Activated CD4-positive, alpha-beta T cell treated with anti-CD3 and anti-CD28 coated beads, Interleukin-2, amount 50 U/mL, for 16 hours (primary cell): ENCODE measurements around the gene MMP15.

Experiments
- DNase-seq: peaks from one replicate; pipeline ENCODE4 v3.0.0-alpha.2; 2020

The MMP15 gene

DNA sequence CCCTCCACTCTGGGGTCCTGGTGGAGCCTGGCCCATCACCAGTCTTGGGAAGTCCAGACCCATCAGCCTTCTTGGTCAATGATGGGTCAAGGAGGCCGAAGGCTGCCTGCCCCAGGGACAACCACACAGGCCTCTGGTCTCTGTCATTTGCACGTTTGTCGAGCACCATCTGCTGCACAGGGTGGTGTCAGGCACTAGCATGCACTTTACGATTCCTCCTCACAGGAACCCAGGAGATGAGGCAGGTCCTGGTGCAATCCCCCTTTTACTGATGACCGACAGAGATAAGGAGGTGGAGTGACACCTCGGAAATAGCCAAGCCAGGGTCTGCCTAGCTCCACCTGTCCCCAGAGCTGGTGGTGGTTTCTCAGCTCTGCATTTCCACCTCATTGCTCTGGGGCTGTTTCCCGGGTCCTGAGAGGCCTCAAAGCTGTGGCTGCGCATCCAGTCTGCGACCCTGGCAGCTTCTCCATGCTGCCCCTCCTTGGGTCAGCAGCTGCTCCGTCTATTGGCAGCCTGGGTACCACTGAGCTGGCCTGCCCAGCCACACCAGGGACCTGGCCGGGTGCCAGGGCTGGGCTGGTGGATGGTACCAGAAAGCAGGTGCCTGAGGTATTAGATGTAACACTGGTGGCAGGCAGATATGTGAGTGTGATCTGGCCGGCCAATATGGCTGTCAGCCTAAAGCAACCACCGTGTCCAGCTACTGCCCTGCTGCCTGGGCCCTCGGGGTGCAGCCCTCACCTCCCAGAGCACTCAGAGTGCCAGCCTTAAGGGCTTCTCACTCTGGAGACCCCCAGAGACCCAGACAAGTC, 10.0 kb downstream of the MMP15 start:
- no peak for DNase-seq

DNA sequence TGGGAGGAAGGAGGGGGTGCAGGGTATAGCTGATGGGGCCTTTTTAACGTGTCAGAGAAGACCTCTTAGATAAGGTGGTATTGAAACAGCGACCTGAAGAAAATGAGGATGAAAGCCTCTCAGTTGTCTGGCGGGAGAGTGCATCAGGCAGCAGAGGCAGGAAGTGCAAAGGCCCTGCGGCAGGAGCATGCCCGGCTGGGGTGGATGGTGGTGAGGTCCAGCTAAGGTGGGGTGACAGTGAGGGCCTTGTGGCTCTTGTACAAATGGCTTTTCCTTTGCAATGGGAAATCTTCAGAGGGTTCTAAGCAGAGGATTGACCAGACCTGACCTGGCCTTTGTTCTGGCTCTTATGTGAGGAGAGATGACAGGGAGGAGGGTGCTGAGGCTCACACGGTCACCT, 11.4 kb downstream of the MMP15 start:
- DNase-seq = no peak

DNA sequence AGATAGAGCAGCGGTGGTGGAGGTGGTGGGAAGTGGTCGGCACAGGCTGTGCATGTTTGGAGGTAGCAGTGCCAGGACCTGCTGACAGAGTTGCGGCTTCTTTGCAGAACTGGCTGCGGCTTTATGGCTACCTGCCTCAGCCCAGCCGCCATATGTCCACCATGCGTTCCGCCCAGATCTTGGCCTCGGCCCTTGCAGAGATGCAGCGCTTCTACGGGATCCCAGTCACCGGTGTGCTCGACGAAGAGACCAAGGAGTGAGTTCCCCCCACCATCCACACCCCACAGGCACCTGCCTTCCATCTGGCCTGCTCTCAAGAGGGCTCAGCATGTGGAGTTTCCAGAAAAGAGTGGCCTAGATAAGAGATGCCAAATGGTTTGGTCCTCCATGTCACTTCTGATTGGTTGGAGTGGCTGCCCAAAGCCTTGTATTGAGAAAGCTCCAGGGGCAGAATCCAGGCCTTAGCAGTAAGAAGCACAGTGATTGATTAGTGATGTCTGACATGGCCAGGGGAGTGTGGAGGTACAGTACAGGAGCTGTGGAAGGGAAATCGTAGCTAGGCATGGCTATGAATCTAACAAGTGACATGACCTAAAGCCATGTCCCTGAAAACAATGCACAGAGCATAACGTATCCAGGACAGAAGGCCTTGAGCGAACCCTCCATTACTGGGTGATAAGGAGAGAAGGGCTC, 12.0 kb downstream of the MMP15 start:
- DNase-seq = no peak

DNA sequence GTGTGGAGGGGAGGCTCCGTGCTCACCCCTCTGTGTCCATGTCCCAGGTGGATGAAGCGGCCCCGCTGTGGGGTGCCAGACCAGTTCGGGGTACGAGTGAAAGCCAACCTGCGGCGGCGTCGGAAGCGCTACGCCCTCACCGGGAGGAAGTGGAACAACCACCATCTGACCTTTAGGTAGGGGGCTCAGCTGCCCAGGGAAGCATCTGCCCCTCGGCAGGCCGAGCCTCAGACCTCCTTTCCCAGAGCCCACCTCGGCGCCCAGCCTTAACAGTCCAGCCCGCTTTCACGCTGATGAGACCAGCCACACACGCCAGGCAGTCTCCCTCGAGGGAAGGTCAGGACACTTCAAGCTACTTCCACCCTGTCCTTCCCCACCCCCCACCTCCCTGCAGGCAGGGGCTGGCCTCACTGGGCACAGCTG, 12.7 kb downstream of the MMP15 start:
- no peak for DNase-seq

DNA sequence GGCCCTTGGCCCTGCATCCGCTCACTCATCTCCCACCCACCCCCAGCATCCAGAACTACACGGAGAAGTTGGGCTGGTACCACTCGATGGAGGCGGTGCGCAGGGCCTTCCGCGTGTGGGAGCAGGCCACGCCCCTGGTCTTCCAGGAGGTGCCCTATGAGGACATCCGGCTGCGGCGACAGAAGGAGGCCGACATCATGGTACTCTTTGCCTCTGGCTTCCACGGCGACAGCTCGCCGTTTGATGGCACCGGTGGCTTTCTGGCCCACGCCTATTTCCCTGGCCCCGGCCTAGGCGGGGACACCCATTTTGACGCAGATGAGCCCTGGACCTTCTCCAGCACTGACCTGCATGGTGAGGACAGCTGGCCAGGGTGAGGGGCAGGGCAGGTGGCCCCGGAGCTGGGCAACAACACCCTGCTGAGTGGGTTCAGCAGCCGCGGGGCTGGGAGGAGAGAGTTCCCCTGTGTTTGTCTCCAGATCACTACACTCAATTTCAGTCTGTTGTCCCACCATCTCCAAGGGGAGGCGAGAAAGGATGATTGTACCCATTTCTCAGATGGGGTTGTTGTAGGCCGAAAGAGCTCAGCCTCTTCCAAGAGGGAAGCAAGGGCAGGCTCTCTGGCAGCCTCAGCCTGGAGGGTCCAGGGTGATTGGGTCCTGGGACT, 14.4 kb downstream of the MMP15 start:
- DNase-seq = no peak

DNA sequence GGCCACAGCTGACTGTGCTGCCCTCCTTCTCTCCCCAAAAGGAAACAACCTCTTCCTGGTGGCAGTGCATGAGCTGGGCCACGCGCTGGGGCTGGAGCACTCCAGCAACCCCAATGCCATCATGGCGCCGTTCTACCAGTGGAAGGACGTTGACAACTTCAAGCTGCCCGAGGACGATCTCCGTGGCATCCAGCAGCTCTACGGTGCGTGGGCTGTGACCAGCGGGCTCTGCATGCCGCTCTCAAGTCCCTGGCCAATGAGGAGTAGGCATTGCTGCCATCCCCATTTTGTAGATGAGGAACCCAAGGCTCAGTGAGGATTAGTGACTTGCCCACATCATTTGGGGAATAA, 14.9 kb downstream of the MMP15 start:
- no peak for DNase-seq

DNA sequence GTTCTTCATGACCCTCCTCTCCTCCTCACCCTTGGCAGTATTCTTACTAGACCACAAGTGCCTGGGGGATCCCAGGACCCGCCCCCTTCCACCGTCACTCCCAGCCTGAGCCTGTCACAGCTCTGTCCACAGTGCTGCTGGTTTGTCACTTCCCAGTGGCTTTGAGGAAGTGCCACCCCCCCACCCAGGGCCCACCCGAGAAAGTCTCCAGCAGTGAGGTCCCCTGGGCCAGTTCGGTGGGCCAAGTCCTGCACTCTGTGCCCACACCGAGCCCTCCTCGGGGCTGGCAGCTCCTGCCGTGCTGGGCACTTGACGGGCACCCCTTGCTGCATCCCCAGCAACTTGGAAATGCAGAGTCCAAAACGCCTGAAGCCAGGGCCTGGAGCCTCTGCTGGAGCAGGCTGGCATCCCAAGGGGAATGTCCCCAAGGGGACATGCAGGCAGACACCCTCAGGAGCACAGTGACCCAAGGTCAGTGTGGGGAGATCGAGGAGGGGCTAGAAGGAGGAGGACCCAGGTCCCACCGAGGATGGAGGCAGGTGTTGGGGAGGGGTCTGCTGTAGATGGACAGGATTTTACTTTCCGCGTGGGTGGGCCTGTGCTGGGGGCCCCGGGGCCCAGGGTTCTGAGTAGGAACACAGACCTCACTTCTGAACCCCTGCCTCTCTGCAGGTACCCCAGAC, 15.5 kb downstream of the MMP15 start:
- no peak for DNase-seq

DNA sequence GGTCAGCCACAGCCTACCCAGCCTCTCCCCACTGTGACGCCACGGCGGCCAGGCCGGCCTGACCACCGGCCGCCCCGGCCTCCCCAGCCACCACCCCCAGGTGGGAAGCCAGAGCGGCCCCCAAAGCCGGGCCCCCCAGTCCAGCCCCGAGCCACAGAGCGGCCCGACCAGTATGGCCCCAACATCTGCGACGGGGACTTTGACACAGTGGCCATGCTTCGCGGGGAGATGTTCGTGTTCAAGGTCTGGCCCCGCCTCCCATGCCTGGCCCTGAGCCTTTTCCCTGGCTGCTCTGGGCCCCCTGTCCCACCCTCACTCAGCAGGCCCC, 16.0 kb downstream of the MMP15 start:
- no peak for DNase-seq

DNA sequence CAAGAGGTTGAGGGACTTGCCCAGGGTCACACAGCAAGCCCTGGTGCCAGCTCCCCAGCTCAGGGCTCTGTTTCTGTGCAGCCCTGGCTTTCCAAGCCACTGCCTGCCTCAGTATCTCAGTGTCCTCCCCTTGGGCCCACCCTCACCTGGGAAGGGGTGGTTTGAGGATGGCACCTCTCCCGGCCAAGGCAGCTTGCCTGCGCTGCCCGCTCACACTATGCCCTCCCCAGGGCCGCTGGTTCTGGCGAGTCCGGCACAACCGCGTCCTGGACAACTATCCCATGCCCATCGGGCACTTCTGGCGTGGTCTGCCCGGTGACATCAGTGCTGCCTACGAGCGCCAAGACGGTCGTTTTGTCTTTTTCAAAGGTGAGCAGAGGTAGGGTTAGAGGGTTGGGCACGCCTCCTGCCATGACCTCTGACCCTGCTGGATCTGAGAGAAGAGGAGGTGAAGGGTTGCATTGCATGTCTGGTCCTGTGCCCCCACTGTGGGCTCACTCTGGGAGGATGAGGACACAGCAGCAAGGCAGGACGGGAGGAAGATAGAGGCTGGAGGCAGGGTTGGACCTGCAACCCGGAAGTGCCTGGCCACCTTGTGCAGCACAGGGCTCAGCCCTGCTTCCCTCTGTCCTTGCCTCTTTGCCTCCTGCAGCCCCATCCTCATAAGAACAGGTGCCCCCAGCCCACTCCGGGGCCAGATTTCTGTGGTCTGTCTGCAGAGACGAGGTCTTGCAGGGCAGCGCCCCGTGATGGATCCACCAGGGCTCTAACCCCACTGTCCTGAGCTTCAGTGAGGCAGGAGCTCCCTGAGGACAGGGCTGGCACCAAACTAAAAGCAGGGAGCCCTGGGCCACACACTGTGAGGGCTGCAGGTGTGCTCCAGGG, 16.7 kb downstream of the MMP15 start:
- DNase-seq = no peak

DNA sequence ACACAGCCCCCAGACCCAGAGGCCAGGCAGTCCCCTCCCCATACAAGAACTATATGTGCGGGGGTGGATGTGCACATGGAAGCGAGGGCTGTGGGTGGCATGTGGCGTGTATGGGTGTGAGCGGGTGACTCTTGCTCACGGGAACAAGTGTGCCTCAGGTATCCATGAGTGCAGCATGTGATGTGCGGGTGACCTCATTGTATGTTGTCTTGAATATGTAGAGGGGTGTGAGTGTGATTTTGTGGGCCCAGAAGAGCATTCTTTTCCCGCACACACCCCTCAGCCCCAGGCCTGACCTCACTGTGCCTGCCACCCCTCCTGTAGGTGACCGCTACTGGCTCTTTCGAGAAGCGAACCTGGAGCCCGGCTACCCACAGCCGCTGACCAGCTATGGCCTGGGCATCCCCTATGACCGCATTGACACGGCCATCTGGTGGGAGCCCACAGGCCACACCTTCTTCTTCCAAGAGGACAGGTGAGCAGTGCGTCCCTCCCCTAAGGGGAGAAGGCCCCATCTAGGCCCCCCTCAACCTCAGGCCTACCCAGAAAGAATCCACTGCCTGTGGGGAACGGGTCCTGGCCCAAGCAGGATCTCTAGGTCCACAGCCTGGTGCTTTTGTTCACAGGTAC, 17.4 kb downstream of the MMP15 start:
- DNase-seq = no peak

DNA sequence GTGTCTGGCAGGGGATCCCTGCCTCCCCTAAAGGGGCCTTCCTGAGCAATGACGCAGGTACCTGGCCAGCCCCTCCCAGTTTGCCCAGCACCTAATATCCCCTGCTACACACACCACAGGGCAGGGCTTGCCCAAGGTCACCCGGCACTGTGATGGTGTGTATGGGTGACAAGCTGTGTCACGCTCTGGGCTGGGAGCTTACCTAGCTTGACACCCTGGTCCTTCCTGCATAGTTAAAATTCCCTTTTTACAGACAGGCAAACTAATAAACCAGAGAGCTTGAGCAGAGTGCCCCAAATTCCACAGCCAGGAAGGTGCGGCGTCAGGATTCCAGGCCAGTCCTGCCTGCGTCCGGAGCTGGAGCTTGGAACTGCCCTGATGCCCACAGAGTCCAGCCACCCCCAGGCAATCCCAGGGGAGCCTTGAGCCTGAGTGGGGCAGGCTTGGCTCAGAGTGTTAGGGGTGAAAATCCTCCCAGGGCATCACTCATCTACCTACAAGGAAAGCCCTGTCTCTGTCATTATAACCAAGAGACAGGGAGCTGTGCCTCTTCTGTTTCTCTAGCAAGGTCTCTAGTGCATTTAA, 18.1 kb downstream of the MMP15 start:
- DNase-seq = no peak

DNA sequence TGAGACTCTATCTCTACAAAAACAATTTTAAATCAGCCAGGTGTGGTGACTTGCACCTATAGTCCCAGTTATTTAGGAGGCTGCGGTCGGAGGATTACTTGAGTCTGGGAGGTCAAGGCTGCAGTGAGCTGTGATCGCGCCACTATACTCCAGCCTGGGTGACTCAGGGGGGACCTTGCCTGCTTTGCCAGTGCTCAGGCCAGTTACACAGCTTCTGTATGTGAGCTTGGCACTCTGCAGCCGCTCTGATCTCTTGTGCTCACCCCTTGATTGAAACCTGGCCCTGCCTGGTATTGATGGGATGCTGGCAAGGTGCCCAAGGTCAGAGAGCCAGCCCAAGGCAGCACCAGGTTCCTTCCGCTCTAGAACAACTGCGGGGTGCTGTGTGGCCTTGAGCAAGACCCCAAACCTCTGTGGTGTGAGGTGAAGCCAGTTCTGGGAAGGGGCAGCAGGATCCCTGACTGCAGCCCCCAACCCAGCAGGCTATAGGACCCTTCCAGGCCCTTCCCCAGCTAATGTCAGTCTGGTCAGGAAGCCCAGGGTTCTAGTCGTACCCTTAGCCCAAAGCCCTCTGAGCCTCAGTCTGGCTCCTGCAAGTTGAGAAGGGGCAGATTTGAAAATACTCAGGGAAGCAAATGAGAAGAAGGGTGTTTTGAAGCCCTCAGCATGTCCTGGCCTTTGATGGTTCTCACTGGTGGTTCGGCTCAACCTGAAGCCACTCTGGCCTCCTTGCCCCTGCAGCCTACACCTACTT, 18.9 kb downstream of the MMP15 start:
- DNase-seq = no peak

DNA sequence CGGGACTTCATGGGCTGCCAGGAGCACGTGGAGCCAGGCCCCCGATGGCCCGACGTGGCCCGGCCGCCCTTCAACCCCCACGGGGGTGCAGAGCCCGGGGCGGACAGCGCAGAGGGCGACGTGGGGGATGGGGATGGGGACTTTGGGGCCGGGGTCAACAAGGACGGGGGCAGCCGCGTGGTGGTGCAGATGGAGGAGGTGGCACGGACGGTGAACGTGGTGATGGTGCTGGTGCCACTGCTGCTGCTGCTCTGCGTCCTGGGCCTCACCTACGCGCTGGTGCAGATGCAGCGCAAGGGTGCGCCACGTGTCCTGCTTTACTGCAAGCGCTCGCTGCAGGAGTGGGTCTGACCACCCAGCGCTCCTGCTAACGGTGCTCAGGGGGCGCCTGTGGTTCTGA, 19.5 kb downstream of the MMP15 start:
- no peak for DNase-seq

DNA sequence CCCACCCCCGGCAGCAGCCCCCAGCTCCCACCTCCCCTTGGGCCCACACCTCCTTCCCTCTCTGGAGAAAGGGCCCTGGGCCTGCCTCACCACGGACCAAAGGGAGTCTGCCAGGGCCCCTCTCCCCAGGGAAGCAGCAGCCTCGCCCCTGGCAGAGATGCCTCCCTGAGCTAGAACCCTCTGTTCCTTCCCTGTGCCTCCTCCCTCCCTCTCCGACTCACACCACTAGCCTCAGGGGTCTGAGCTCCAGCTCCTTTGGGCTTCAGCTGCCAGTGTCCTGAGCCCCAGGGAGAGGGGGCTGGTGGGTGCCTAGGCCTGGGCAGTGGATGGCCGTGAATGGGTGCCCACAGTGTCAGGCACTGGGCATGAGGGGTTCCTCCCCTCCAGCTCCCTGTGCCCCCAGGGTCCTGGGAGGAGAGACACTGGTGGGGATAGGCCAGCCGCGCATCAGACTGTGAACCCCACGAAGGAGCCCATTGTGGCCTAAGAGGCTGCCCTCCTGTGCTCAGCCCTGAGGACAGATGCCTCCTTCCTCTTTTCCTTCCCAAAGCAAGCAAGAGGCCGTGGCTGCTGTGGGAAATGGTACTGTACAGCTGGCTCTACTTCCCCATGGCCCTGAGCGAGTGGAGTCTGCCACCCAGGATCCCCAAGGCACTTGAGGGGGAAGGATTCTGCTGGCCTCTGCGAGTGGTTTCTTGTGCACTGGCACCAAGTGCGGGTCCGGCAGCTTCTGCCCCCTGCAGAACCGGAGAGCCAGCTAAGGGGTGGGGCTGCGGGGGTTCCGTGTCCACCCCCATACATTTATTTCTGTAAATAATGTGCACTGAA, 20.7 kb downstream of the MMP15 start:
- no peak for DNase-seq

DNA sequence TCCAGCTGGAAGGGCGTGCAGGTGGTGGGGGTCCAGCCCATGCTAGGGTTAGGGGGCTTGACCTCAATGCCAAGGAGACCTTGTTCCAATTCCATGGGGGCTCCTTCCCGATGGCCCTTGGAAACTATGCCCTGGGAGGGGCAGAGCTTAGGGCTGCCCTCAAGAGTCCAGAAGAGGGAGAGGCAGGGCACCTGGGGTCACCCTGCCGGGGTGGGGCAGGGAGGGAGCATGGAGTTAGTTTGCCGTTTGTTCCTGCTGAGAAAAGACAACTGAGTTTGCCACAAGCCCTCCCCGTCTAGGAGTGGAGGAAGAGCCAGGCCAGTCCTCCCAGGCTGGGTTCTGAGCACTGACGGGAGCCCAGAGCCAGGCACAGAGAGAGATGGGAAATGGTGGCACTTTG, 21.4 kb downstream of the MMP15 start:
- DNase-seq = no peak

DNA sequence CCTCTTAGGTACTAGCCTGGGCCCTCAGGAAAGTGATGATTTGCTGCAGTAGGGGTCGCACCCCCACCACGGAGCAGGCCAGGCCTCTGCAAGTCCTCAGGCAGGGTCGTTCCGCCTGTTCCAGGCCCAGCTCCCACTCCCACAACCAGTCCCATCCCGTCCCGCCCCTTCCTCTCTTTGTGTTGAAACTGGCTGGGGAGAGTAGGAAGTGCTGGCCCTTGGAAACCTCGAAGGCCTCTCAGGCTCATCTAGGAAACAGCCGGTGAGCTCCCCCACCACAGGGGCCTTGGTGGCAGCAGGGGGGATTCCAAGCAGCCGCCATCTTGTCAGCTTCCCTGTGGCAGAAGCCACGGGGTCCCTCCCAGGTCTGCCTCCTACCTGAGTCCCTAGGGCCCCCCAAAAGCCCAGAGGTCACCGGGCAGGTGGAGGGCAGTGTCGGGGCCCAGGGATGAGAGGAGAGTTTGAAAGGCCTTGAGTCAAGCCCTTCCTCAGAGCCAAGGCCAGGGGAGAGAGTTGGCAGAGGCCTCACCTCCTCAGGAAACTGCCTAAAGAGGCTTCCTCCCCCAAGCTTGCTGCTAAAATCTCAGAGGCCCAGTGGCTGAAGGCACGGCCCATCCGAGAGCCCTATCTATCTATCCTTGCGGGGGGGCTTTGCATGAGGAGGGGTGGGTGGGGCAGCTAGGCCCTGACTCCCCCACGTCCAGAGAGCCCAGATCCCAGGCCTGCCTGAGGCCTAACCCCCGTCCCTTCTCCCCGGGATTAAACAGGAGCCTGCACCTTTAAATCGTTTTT, 22.2 kb downstream of the MMP15 start:
- DNase-seq = no peak

DNA sequence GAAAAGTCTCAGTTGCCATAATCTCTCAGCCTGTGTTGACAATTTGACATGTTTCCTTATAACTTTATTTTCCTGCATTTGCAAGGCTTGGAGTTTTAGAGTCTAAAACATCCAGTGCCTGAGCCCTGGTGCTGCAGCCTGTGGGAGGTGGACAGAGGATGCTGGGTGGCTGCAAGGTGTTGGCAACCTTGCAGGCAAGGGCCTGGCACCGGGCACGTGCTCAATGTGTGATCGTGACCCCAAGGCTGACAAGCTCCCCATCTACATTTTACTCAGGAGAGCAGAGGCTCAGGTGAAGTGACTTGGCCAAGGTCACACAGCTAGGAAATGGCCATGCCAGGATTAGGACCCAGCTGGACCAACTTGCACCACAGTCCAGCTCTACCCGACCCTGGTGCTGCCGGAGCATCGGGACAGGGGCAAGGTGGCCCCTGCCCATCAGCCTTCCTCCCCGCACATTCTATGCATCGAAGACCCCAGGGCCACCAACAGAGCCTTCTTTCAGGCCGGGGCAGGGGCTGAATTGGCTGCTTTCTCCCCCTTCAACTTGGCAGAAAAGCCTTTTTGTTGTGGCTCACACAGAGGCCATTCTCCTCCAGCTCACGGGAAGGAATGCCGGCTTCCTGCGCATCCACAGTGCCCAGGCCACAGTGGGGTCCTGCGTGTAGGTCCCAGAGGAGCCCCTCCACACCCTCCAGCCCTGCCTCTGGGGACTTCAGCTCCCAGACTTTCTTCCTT, 23.1 kb downstream of the MMP15 start:
- no peak for DNase-seq
